Mesodermal cell (in vitro differentiated cells): ENCODE results near the gene SORBS2.

Experiments used
- H3K27ac ChIP-seq: 2 replicates; pipeline ENCODE4 v1.7.0; 2013; ENCODE audit warnings: mild to moderate bottlenecking, low read depth, low read length, moderate library complexity; ENCODE audit not compliant: severe bottlenecking
- H3K36me3 ChIP-seq: 2 replicates; pipeline ENCODE4 v1.7.1; 2013; ENCODE audit warnings: mild to moderate bottlenecking, low read length, moderate library complexity; ENCODE audit not compliant: control insufficient read depth, insufficient read depth
- H3K4me1 ChIP-seq: one replicate; pipeline ENCODE4 v1.7.1; 2013; ENCODE audit warnings: mild to moderate bottlenecking, low read length; ENCODE audit not compliant: insufficient read depth, control insufficient read depth, poor library complexity, severe bottlenecking
- H3K4me3 ChIP-seq: 2 replicates; pipeline ENCODE4 v1.7.0; 2013; ENCODE audit warnings: low read length, control low read depth, mild to moderate bottlenecking; ENCODE audit not compliant: insufficient read depth, poor library complexity, severe bottlenecking; ENCODE audit errors: extremely low read depth
- H3K9me3 ChIP-seq: 2 replicates; pipeline ENCODE4 v1.7.1; 2013; ENCODE audit warnings: mild to moderate bottlenecking, low read length, moderate library complexity; ENCODE audit not compliant: control insufficient read depth
- WGBS, 2 experiments: methylation state at CpG; one replicate each; pipeline ENCODE4 v1.1.5; 2013; ENCODE audit warnings: missing lambda C conversion rate in 2 of 2; ENCODE audit not compliant: insufficient coverage in 2 of 2; 5-methylcytosine and 5-hydroxymethylcytosine counted together

The SORBS2 gene

GRCh38 chr4:185695743-185696142, 116.3 kb downstream of the SORBS2 start:
- Histone ChIP-seq H3K36me3 (no peaks in the 10 kb centered on the region), H3K27ac (no peak overlapping the region), H3K4me1 (no peaks in the 10 kb centered on the region), H3K9me3 (no peaks in the 10 kb centered on the region), H3K4me3 (no peak overlapping the region)
- 89 to 100% methylated on average over 1 of the region's 4 CpGs for WGBS, 2 experiments

GRCh38 chr4:185693548-185694215, 118.3 kb downstream of the SORBS2 start:
- 87 to 89% methylated on average over 4 of the region's 12 CpGs for WGBS, 2 experiments
- Histone ChIP-seq H3K4me3 (no peak overlapping the region), H3K9me3 (no peaks in the 10 kb centered on the region), H3K36me3 (no peaks in the 10 kb centered on the region), H3K4me1 (no peaks in the 10 kb centered on the region), H3K27ac (no peak overlapping the region)

- Histone ChIP-seq H3K36me3 (no peaks in the 10 kb centered on the region), H3K9me3 (no peaks in the 10 kb centered on the region), H3K4me1 (no peaks in the 10 kb centered on the region), H3K4me3 (no peak overlapping the region), H3K27ac (no peak overlapping the region)
- 83 to 86% methylated on average over 4 to 9 of the region's 9 CpGs for WGBS, 2 experiments
Observed at GRCh38 chr4:185689407-185689806, 122.6 kb downstream of the SORBS2 start.

GRCh38 chr4:185685804-185686203, 126.2 kb downstream of the SORBS2 start:
- no peaks in the 10 kb centered on the region for H3K4me1 ChIP-seq
- H3K36me3 ChIP-seq: no peaks in the 10 kb centered on the region
- no peaks in the 10 kb centered on the region for H3K9me3 ChIP-seq
- no CpG with 5 or more reads among the region's 1 CpG for WGBS, 2 experiments
- no peak overlapping the region for H3K27ac ChIP-seq
- no peak overlapping the region for H3K4me3 ChIP-seq

GRCh38 chr4:185683896-185684295, 128.1 kb downstream of the SORBS2 start:
- Histone ChIP-seq H3K9me3 (no peaks in the 10 kb centered on the region), H3K36me3 (no peaks in the 10 kb centered on the region), H3K27ac (no peak overlapping the region), H3K4me1 (no peaks in the 10 kb centered on the region), H3K4me3 (no peak overlapping the region)
- WGBS, 2 experiments: 83 to 90% methylated on average over 1 to 2 of the region's 2 CpGs

GRCh38 chr4:185683222-185683621, 128.8 kb downstream of the SORBS2 start:
- Histone ChIP-seq H3K36me3 (no peaks in the 10 kb centered on the region), H3K4me1 (no peaks in the 10 kb centered on the region), H3K4me3 (no peak overlapping the region), H3K9me3 (no peaks in the 10 kb centered on the region), H3K27ac (no peak overlapping the region)
- 93 to 94% methylated on average over 5 to 9 of the region's 10 CpGs for WGBS, 2 experiments

- Histone ChIP-seq H3K4me3 (no peak overlapping the region), H3K36me3 (no peaks in the 10 kb centered on the region), H3K27ac (no peak overlapping the region), H3K4me1 (no peaks in the 10 kb centered on the region), H3K9me3 (no peaks in the 10 kb centered on the region)
- WGBS, 2 experiments: 78 to 93% methylated on average over 1 to 3 of the region's 5 CpGs
Observed at GRCh38 chr4:185682236-185682635, 129.8 kb downstream of the SORBS2 start.

GRCh38 chr4:185681604-185682003, 130.4 kb downstream of the SORBS2 start:
- Histone ChIP-seq H3K4me3 (no peak overlapping the region), H3K27ac (no peak overlapping the region), H3K4me1 (no peaks in the 10 kb centered on the region), H3K9me3 (no peaks in the 10 kb centered on the region), H3K36me3 (no peaks in the 10 kb centered on the region)
- 59 to 67% methylated on average over 2 to 4 of the region's 6 CpGs for WGBS, 2 experiments

GRCh38 chr4:185680617-185681016, 131.4 kb downstream of the SORBS2 start:
- Histone ChIP-seq H3K36me3 (no peaks in the 10 kb centered on the region), H3K4me1 (no peaks in the 10 kb centered on the region), H3K4me3 (no peak overlapping the region), H3K27ac (no peak overlapping the region), H3K9me3 (no peaks in the 10 kb centered on the region)
- 71 to 87% methylated on average over 5 to 6 of the region's 7 CpGs for WGBS, 2 experiments

- H3K27ac ChIP-seq: no peak overlapping the region
- H3K9me3 ChIP-seq: no peaks in the 10 kb centered on the region
- WGBS, 2 experiments: 86% methylated on average over 1 of the region's 3 CpGs; no CpG with 5 or more reads in 1 of the 2 experiments
- H3K4me3 ChIP-seq: no peak overlapping the region
- H3K36me3 ChIP-seq: no peaks in the 10 kb centered on the region
- no peaks in the 10 kb centered on the region for H3K4me1 ChIP-seq
Observed at GRCh38 chr4:185679523-185679922, 132.5 kb downstream of the SORBS2 start.

GRCh38 chr4:185677637-185678314, 134.2 kb downstream of the SORBS2 start:
- H3K36me3 ChIP-seq: no peaks in the 10 kb centered on the region
- H3K27ac ChIP-seq: no peak overlapping the region
- no CpG with 5 or more reads among the region's 1 CpG for WGBS, 2 experiments
- no peaks in the 10 kb centered on the region for H3K4me1 ChIP-seq
- H3K4me3 ChIP-seq: no peak overlapping the region
- no peaks in the 10 kb centered on the region for H3K9me3 ChIP-seq
